Testis (tissue), 2 donors: ENCODE data around the gene KRTAP10-5.

Experiments
- CTCF ChIP-seq, 3 experiments: fragments of 450-650 bp in 2 of 3; fragments of 200-600 bp in 1 of 3; sonication (generic) in 1 of 3; IDR thresholded peaks; one replicate each; pipeline ENCODE4 v1.5.1; 2016 to 2019; ENCODE audit warnings: antibody characterized with exemption in 3 of 3, mild to moderate bottlenecking in 2 of 3, moderate library complexity in 1 of 3
- POLR2A ChIP-seq: fragments of 450-650 bp; IDR thresholded peaks from one replicate; pipeline ENCODE4 v1.6.1; 2017; ENCODE audit warnings: antibody characterized with exemption, mild to moderate bottlenecking, moderate library complexity

GRCh38 chr21:44601596-44602462 lies 21.4 kb upstream of the KRTAP10-5 start:
- no peak for TF ChIP-seq POLR2A
- TF ChIP-seq CTCF (IDR thresholded peaks at IDR 0.05), result no peak
